ENCODE results near the gene GRM8. TPM values are rescaled to one million over a fixed set of nuclear protein-coding genes. Genes with fewer than 3 reads are reported as not detected.

Gene GRM8
- total and polyA plus RNA-seq, 4 experiments from 2014 or later: not detected

- H3K4me3 Mint-ChIP-seq: no peak overlapping the region
- intact Hi-C loops (cut with micrococcal nuclease): no loop called here
- Histone ChIP-seq H3K27me3 (ENCODE audit: insufficient read depth, low read length) (no peaks in the 10 kb centered on the region), H3K4me3 (ENCODE audit: low read length in 2 of 2) (no peak overlapping the region), H3K9me3 (ENCODE audit: control insufficient read depth in 1 of 2, low read length in 2 of 2) (no peaks in the 10 kb centered on the region), H3K36me3 (ENCODE audit: insufficient read depth, low read length) (no peaks in the 10 kb centered on the region), H3K4me1 (ENCODE audit: insufficient read depth, low read length) (no peaks in the 10 kb centered on the region), H3K27ac (ENCODE audit: low read depth, low read length) (no peak overlapping the region)
- H3K36me3 Mint-ChIP-seq: no peaks in the 10 kb centered on the region
- no peak overlapping the region for H3K27ac Mint-ChIP-seq
- peaks cover 0 to 7% of the 10 kb centered on the region in 2 donors for H3K27me3 Mint-ChIP-seq
- no peaks in the 10 kb centered on the region for H3K4me1 Mint-ChIP-seq
- ChIA-PET POLR2A (ENCODE audit: partially characterized antibody) (no interaction called here), CTCF (ENCODE audit: partially characterized antibody) (no interaction called here)
- no peak for DNase-seq
- peaks cover 0 to 3% (median 0%) of the 10 kb centered on the region in 8 donors for H3K9me3 Mint-ChIP-seq
These were observed 235.5 kb downstream of the GRM8 start for GRCh38 chr7:127017196-127017595.

GRCh38 chr7:127000725-127001124 is 252.0 kb downstream of the GRM8 start:
- Mint-ChIP-seq H3K27me3 (no peaks in the 10 kb centered on the region), H3K9me3 (peaks cover 0 to 3% (median 0%) of the 10 kb centered on the region in 8 donors), H3K27ac (no peak overlapping the region), H3K4me1 (no peaks in the 10 kb centered on the region), H3K36me3 (no peaks in the 10 kb centered on the region), H3K4me3 (no peak overlapping the region)
- Histone ChIP-seq H3K4me3 (ENCODE audit: low read length in 2 of 2) (no peak overlapping the region), H3K36me3 (ENCODE audit: insufficient read depth, low read length) (no peaks in the 10 kb centered on the region), H3K4me1 (ENCODE audit: insufficient read depth, low read length) (no peaks in the 10 kb centered on the region), H3K27me3 (ENCODE audit: insufficient read depth, low read length) (no peaks in the 10 kb centered on the region), H3K27ac (ENCODE audit: low read depth, low read length) (no peak overlapping the region), H3K9me3 (ENCODE audit: control insufficient read depth in 1 of 2, low read length in 2 of 2) (no peaks in the 10 kb centered on the region)
- DNase-seq: no peak
- intact Hi-C loops (cut with micrococcal nuclease): no loop called here
- ChIA-PET CTCF (ENCODE audit: partially characterized antibody) (no interaction called here), POLR2A (ENCODE audit: partially characterized antibody) (no interaction called here)

DNA sequence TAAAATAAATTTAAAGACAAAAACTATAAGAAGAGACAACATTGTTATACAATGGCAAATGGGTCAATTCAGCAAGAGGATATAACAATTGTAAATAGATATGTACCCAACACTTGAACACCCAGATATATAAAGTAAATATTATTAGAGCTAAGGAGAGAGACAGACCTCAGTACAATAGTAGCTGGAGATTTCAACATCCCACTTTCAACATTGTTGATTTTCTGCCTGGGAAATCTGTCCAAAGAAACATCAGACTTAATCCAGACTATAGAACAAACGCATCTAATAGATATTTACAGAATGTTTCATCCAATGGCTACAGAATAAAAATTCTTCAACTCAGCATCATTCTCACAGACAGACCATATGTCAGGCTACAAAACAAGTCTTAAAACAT is 256.1 kb downstream of the GRM8 start:
- no peaks in the 10 kb centered on the region for H3K4me1 Mint-ChIP-seq
- H3K9me3 Mint-ChIP-seq: peaks cover 0 to 5% (median 0%) of the 10 kb centered on the region in 8 donors
- no peaks in the 10 kb centered on the region for H3K9me3 ChIP-seq (ENCODE audit: control insufficient read depth in 1 of 2, low read length in 2 of 2)
- H3K4me3 ChIP-seq (ENCODE audit: low read length in 2 of 2): no peak overlapping the region
- POLR2A ChIA-PET (ENCODE audit: partially characterized antibody): no interaction called here
- H3K27me3 Mint-ChIP-seq: peaks cover 0 to 2% of the 10 kb centered on the region in 2 donors
- H3K27ac Mint-ChIP-seq: no peak overlapping the region
- H3K36me3 ChIP-seq (ENCODE audit: insufficient read depth, low read length): no peaks in the 10 kb centered on the region
- intact Hi-C loops (cut with micrococcal nuclease): loop anchor here (10.0 kb wide), 1 partner anchor 58 kb away; no protein-coding TSS in a partner anchor
- H3K27ac ChIP-seq (ENCODE audit: low read depth, low read length): no peak overlapping the region
- no peak overlapping the region for H3K4me3 Mint-ChIP-seq
- no peaks in the 10 kb centered on the region for H3K27me3 ChIP-seq (ENCODE audit: insufficient read depth, low read length)
- CTCF ChIA-PET (ENCODE audit: partially characterized antibody): no interaction called here
- H3K36me3 Mint-ChIP-seq: no peaks in the 10 kb centered on the region
- no peaks in the 10 kb centered on the region for H3K4me1 ChIP-seq (ENCODE audit: insufficient read depth, low read length)
- DNase-seq: no peak

DNA sequence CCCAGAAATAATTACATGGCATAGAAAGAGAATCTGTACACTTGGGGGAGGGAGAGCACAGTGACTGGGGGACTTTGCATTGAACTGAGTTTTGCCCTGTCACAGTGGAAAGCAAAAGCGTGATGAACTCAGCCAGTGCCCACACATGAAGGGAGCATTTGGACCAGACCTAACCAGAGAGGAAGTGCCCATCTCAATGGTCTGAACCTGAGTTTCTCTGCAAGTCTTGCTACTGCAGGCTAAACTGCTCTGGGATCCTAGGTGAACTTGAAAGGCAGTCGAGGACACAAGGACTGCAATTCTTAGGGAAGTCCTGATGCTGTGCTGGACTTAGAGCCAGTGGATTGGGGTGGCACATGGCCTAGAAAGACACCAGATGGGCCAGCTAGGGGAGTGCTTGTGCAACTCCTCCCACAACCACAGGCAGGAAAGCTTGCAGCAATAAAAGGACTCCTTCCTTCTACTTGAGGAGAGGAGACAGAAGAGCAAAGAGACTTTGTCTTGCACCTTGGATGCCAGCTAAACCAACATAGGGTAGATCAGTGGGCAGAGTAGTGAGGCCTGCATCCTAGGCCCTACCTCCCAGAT is 259.0 kb downstream of the GRM8 start:
- H3K4me1 Mint-ChIP-seq: no peaks in the 10 kb centered on the region
- intact Hi-C loops (cut with micrococcal nuclease): loop anchor here (10.0 kb wide), 1 partner anchor 61 kb away; no protein-coding TSS in a partner anchor
- no peak overlapping the region for H3K27ac ChIP-seq (ENCODE audit: low read depth, low read length)
- H3K4me3 ChIP-seq (ENCODE audit: low read length in 2 of 2): no peak overlapping the region
- no peaks in the 10 kb centered on the region for H3K4me1 ChIP-seq (ENCODE audit: insufficient read depth, low read length)
- peaks cover 0 to 2% of the 10 kb centered on the region in 2 donors for H3K27me3 Mint-ChIP-seq
- H3K4me3 Mint-ChIP-seq: no peak overlapping the region
- ChIA-PET POLR2A (ENCODE audit: partially characterized antibody) (no interaction called here), CTCF (ENCODE audit: partially characterized antibody) (no interaction called here)
- no peaks in the 10 kb centered on the region for H3K27me3 ChIP-seq (ENCODE audit: insufficient read depth, low read length)
- no peaks in the 10 kb centered on the region for H3K9me3 ChIP-seq (ENCODE audit: control insufficient read depth in 1 of 2, low read length in 2 of 2)
- H3K27ac Mint-ChIP-seq: no peak overlapping the region
- H3K9me3 Mint-ChIP-seq: peaks cover 0 to 5% (median 0%) of the 10 kb centered on the region in 8 donors
- H3K36me3 ChIP-seq (ENCODE audit: insufficient read depth, low read length): no peaks in the 10 kb centered on the region
- DNase-seq: no peak
- H3K36me3 Mint-ChIP-seq: no peaks in the 10 kb centered on the region

GRCh38 chr7:126988022-126988421 is 264.7 kb downstream of the GRM8 start:
- peaks cover 0 to 2% of the 10 kb centered on the region in 2 donors for H3K27me3 Mint-ChIP-seq

DNA sequence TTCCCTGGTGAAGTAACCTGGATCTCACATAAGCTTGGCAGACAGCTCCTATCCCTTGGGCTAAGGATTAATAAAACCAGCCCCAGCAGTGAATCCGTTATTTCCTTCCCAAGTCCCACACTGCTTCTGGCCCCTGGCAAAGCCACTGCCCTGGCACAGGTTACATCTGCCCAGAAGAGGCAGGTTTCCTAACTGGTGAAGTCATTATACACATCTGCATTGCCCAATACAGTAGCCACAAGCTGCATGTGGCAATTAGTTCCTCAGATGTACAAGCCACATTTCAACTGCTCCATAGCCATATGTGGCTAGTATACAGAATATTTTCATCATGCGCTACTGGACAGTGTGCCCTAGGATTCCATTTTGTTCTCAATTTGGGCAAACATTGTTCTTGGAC is 273.0 kb downstream of the GRM8 start:
- DNase-seq: no peak
- H3K9me3 Mint-ChIP-seq: peaks cover 0 to 1% (median 0%) of the 10 kb centered on the region in 8 donors
- intact Hi-C loops (cut with micrococcal nuclease): no loop called here
- no peaks in the 10 kb centered on the region for H3K4me1 Mint-ChIP-seq
- no peak overlapping the region for H3K4me3 Mint-ChIP-seq
- Histone ChIP-seq H3K9me3 (ENCODE audit: control insufficient read depth in 1 of 2, low read length in 2 of 2) (no peaks in the 10 kb centered on the region), H3K4me1 (ENCODE audit: insufficient read depth, low read length) (no peaks in the 10 kb centered on the region), H3K4me3 (ENCODE audit: low read length in 2 of 2) (no peak overlapping the region), H3K27me3 (ENCODE audit: insufficient read depth, low read length) (no peaks in the 10 kb centered on the region), H3K36me3 (ENCODE audit: insufficient read depth, low read length) (no peaks in the 10 kb centered on the region), H3K27ac (ENCODE audit: low read depth, low read length) (no peak overlapping the region)
- H3K27ac Mint-ChIP-seq: no peak overlapping the region
- H3K27me3 Mint-ChIP-seq: peaks cover 0 to 3% of the 10 kb centered on the region in 2 donors
- POLR2A ChIA-PET (ENCODE audit: partially characterized antibody): no interaction called here
- H3K36me3 Mint-ChIP-seq: no peaks in the 10 kb centered on the region
- CTCF ChIA-PET (ENCODE audit: partially characterized antibody): no interaction called here

More at GRCh38 chr7:126988022-126988421, 264.7 kb downstream of the GRM8 start:
- Mint-ChIP-seq H3K4me1 (no peaks in the 10 kb centered on the region), H3K9me3 (peaks cover 0 to 2% (median 0%) of the 10 kb centered on the region in 8 donors), H3K27ac (no peak overlapping the region), H3K4me3 (no peak overlapping the region), H3K36me3 (no peaks in the 10 kb centered on the region)
- H3K27ac ChIP-seq (ENCODE audit: low read depth, low read length): no peak overlapping the region
- H3K36me3 ChIP-seq (ENCODE audit: insufficient read depth, low read length): no peaks in the 10 kb centered on the region
- no peak for DNase-seq
- no peak overlapping the region for H3K4me3 ChIP-seq (ENCODE audit: low read length in 2 of 2)
- no peaks in the 10 kb centered on the region for H3K9me3 ChIP-seq (ENCODE audit: control insufficient read depth in 1 of 2, low read length in 2 of 2)
- H3K27me3 ChIP-seq (ENCODE audit: insufficient read depth, low read length): no peaks in the 10 kb centered on the region
- intact Hi-C loops (cut with micrococcal nuclease): no loop called here
- ChIA-PET POLR2A (ENCODE audit: partially characterized antibody) (no interaction called here), CTCF (ENCODE audit: partially characterized antibody) (no interaction called here)
- no peaks in the 10 kb centered on the region for H3K4me1 ChIP-seq (ENCODE audit: insufficient read depth, low read length)

DNA sequence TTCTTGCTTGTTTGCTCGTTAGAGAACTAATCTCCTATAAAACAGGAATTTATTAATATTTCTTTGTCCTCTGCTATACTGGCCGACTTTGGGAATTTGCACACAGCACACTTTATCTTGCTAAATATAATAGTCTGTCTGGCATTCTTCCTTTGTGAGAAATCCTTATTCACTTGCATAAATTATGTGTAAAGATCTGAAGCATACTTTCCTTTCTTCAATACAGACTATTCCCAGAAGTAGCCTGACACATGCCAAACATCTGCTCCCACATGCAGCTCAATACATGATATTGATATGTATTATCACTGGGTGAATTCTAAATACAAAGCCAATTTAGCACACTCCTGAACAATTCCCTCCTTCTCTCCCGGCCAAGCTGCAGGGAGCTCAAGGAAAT is 273.9 kb downstream of the GRM8 start:
- intact Hi-C loops (cut with micrococcal nuclease): no loop called here
- Histone ChIP-seq H3K27me3 (ENCODE audit: insufficient read depth, low read length) (no peaks in the 10 kb centered on the region), H3K9me3 (ENCODE audit: control insufficient read depth in 1 of 2, low read length in 2 of 2) (no peaks in the 10 kb centered on the region), H3K4me1 (ENCODE audit: insufficient read depth, low read length) (no peaks in the 10 kb centered on the region), H3K27ac (ENCODE audit: low read depth, low read length) (no peak overlapping the region), H3K4me3 (ENCODE audit: low read length in 2 of 2) (no peak overlapping the region), H3K36me3 (ENCODE audit: insufficient read depth, low read length) (no peaks in the 10 kb centered on the region)
- H3K4me1 Mint-ChIP-seq: no peaks in the 10 kb centered on the region
- no peak for DNase-seq
- peaks cover 0 to 3% of the 10 kb centered on the region in 2 donors for H3K27me3 Mint-ChIP-seq
- no peak overlapping the region for H3K4me3 Mint-ChIP-seq
- ChIA-PET CTCF (ENCODE audit: partially characterized antibody) (no interaction called here), POLR2A (ENCODE audit: partially characterized antibody) (no interaction called here)
- H3K27ac Mint-ChIP-seq: no peak overlapping the region
- peaks cover 0 to 1% (median 0%) of the 10 kb centered on the region in 8 donors for H3K9me3 Mint-ChIP-seq
- H3K36me3 Mint-ChIP-seq: no peaks in the 10 kb centered on the region

DNA sequence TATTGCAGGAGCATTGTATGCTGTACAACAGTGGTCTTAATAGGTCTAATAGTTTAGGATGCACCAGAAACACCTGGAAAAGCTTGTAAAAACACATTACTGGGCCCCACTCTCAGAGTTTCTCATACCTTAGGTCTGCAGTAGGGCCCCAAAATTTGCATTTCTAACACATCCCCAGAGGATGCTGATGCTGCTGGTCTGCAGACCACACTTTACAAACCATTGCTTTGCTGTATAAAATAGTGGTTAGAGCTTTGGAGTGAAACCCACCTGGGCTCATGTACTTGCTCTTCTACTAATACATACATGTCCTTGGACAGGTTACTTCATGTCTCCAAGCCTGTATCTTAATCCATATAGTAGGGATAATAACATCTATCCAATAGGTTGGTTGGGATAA is 279.7 kb downstream of the GRM8 start:
- Histone ChIP-seq H3K4me1 (ENCODE audit: insufficient read depth, low read length) (no peaks in the 10 kb centered on the region), H3K9me3 (ENCODE audit: control insufficient read depth in 1 of 2, low read length in 2 of 2) (no peaks in the 10 kb centered on the region), H3K27me3 (ENCODE audit: insufficient read depth, low read length) (no peaks in the 10 kb centered on the region), H3K4me3 (ENCODE audit: low read length in 2 of 2) (no peak overlapping the region), H3K27ac (ENCODE audit: low read depth, low read length) (no peak overlapping the region), H3K36me3 (ENCODE audit: insufficient read depth, low read length) (no peaks in the 10 kb centered on the region)
- peaks cover 0 to 3% of the 10 kb centered on the region in 2 donors for H3K27me3 Mint-ChIP-seq
- H3K36me3 Mint-ChIP-seq: no peaks in the 10 kb centered on the region
- H3K4me3 Mint-ChIP-seq: no peak overlapping the region
- intact Hi-C loops (cut with micrococcal nuclease): no loop called here
- ChIA-PET POLR2A (ENCODE audit: partially characterized antibody) (no interaction called here), CTCF (ENCODE audit: partially characterized antibody) (no interaction called here)
- H3K27ac Mint-ChIP-seq: no peak overlapping the region
- no peaks in the 10 kb centered on the region for H3K4me1 Mint-ChIP-seq
- DNase-seq: no peak
- H3K9me3 Mint-ChIP-seq: no peaks in the 10 kb centered on the region
